GM18870 (cell line): ENCODE results near the gene AMER1.
A peak's percentile ranks its signal among the peaks of the same experiment; 100 is the strongest.

Experiments
- ATAC-seq: cut with Tn5 transposase; IDR thresholded peaks from one replicate; pipeline ENCODE4 v1.9.1; 2021; ENCODE audit warnings: moderate library complexity; ENCODE audit not compliant: unreplicated experiment

AMER1 gene

GRCh38 chrX:64186974-64187761 is 18.3 kb downstream of the AMER1 start:
- no peak for ATAC-seq

GRCh38 chrX:64184396-64184795 is 21.1 kb downstream of the AMER1 start:
- ATAC-seq = no peak

- no peak for ATAC-seq
Measured at GRCh38 chrX:64182208-64182607, 23.3 kb downstream of the AMER1 start.

- ATAC-seq = no peak
Measured at GRCh38 chrX:64176876-64177275, 28.6 kb downstream of the AMER1 start.

- ATAC-seq = peak; percentile 62
Measured at GRCh38 chrX:64169988-64170387, 35.5 kb downstream of the AMER1 start.

- no peak for ATAC-seq
Measured at GRCh38 chrX:64152857-64153256, 52.7 kb downstream of the AMER1 start.

GRCh38 chrX:64151911-64152310 is 53.6 kb downstream of the AMER1 start:
- no peak for ATAC-seq

- ATAC-seq = no peak
Measured at GRCh38 chrX:64150775-64151174, 54.7 kb downstream of the AMER1 start.
